ENCODE measurements around the gene GALM. TPM values are rescaled to one million over a fixed set of nuclear protein-coding genes. Genes with fewer than 3 reads are reported as not detected.

Gene GALM
- total and polyA plus RNA-seq, 2 of the 8 experiments (the other 6 are each of a cell fraction or from before 2014, with no cell fraction given), result 9.9 to 13.1 TPM

- POLR2A ChIA-PET (ENCODE audit: partially characterized antibody), result interaction anchor here (8.9 kb wide), 1 partner anchor 26 kb away, joined by 124 read pairs; the partner anchor contains the start of gene SRSF7
- FAIRE-seq, result no peak
- CTCF ChIA-PET (ENCODE audit: partially characterized antibody), result interaction anchor here (0.7 to 1.4 kb wide), 3 partner anchors 11 to 264 kb away, joined by 4 to 6 read pairs (median 4); no protein-coding TSS in a partner anchor
- TF ChIP-seq RBBP5 (IDR thresholded peaks at IDR 0.05; ENCODE audit: borderline replicate concordance, low read depth, low read length) (no peak), KDM5A (IDR thresholded peaks at IDR 0.05; ENCODE audit: low read length) (no peak), NRF1 (IDR thresholded peaks at IDR 0.05; ENCODE audit: low read depth, low read length) (no peak), KDM4A (IDR thresholded peaks at IDR 0.05; ENCODE audit: low read depth, low read length, severe bottlenecking) (no peak), TAF7 (optimal IDR thresholded peaks at IDR 0.05; ENCODE audit: borderline replicate concordance, low read depth, low read length) (no peak), TBP (IDR thresholded peaks at IDR 0.05; ENCODE audit: low read depth, low read length) (no peak), NANOG (IDR thresholded peaks at IDR 0.05; ENCODE audit: insufficient read depth, low read depth, low read length, poor library complexity, severe bottlenecking) (no peak), KDM1A (IDR thresholded peaks at IDR 0.05; ENCODE audit: borderline replicate concordance, low read length) (no peak), BACH1 (IDR thresholded peaks at IDR 0.05; ENCODE audit: low read length) (no peak), CREB1 (IDR thresholded peaks at IDR 0.05) (no peak), HDAC2 (IDR thresholded peaks at IDR 0.05; ENCODE audit: borderline replicate concordance in 1 of 2, low read depth in 2 of 2, low read length in 2 of 2) (no peak), SIX5 (IDR thresholded peaks at IDR 0.05; ENCODE audit: low read depth, low read length) (no peak), USF2 (IDR thresholded peaks at IDR 0.05; ENCODE audit: low read length) (no peak)
Measured at GRCh38 chr2:38775921-38776225, 110.0 kb downstream of the GALM start.

More at GRCh38 chr2:38775921-38776225, 110.0 kb downstream of the GALM start:
- H4K8ac ChIP-seq (ENCODE audit: extremely low read depth, insufficient read depth, low read length), result no peak overlapping the region
- H3K14ac ChIP-seq (ENCODE audit: insufficient read length), result no peak overlapping the region
- 0 out of 2 replicates have a peak, but pooled peaks cover 5% of the 10 kb centered on the region for H3K79me1 ChIP-seq (ENCODE audit: low read depth, low read length)
- H2BK12ac ChIP-seq (ENCODE audit: low read depth, low read length), result no peak overlapping the region
- H3K79me2 ChIP-seq (ENCODE audit: control insufficient read depth in 1 of 2, insufficient read depth in 2 of 2, low read length in 2 of 2), result no peaks in the 10 kb centered on the region; a peak in 1 of 4 replicates
- no peak overlapping the region for H2BK15ac ChIP-seq (ENCODE audit: low read length)
- no peak overlapping the region for H3K56ac ChIP-seq (replicated peaks; ENCODE audit: insufficient read length, low read depth, low read length)
- H3K36me3 ChIP-seq (ENCODE audit: control insufficient read depth in 2 of 4, insufficient read depth in 4 of 4, low read length in 3 of 4), result no peaks in the 10 kb centered on the region
- H3K4me3 ChIP-seq (ENCODE audit: extremely low read depth in 1 of 4, insufficient read depth in 2 of 4, low read depth in 3 of 4, low read length in 4 of 4), result no peak overlapping the region
- H2BK120ac ChIP-seq (replicated peaks; ENCODE audit: low read depth, low read length), result no peak overlapping the region
- H2BK5ac ChIP-seq (ENCODE audit: low read depth, low read length), result no peak overlapping the region
- H3K4me1 ChIP-seq (replicated peaks in 1 of 4; ENCODE audit: control insufficient read depth in 3 of 4, insufficient read depth in 4 of 4, low read length in 3 of 4), result no peaks in the 10 kb centered on the region
- H2AK5ac ChIP-seq (ENCODE audit: low read depth, low read length), result no peak overlapping the region
- no peaks in the 10 kb centered on the region for H4K20me1 ChIP-seq (replicated peaks in 1 of 2; ENCODE audit: control insufficient read depth in 1 of 2, insufficient read depth in 2 of 2, low read length in 2 of 2)
- no peak overlapping the region for H3K23ac ChIP-seq (ENCODE audit: insufficient read length)
- H3K9ac ChIP-seq (replicated peaks in 1 of 4; ENCODE audit: extremely low read depth in 1 of 4, low read depth in 3 of 4, low read length in 3 of 4), result no peak overlapping the region
- H3K27me3 ChIP-seq (replicated peaks in 1 of 4; ENCODE audit: control insufficient read depth in 3 of 4, extremely low read depth in 1 of 4, insufficient read depth in 3 of 4, low read length in 3 of 4), result no peaks in the 10 kb centered on the region; a peak in 2 of 7 replicates
- H4K91ac ChIP-seq (replicated peaks; ENCODE audit: insufficient read length, low read length), result no peak overlapping the region
- no peaks in the 10 kb centered on the region for H3K23me2 ChIP-seq (ENCODE audit: low read depth, low read length)
- no peak overlapping the region for H3K4ac ChIP-seq (replicated peaks; ENCODE audit: insufficient read length, low read depth, low read length)
- DNase-seq (ENCODE audit: low read depth in 1 of 2, low spot score in 2 of 2), result no peak
- no peaks in the 10 kb centered on the region for H3K9me3 ChIP-seq (ENCODE audit: insufficient read depth in 2 of 2, low read depth in 1 of 2, low read length in 1 of 2)
- 87% methylated on average over 7 of the region's 7 CpGs; no CpG with 5 or more reads in 1 of the 2 experiments for WGBS, 2 experiments (ENCODE audit: extremely low coverage in 1 of 2, insufficient coverage in 1 of 2, insufficient read length in 1 of 2, insufficient replicate concordance in 2 of 2, low coverage in 1 of 2, low lambda C conversion rate in 2 of 2, missing lambda C conversion rate in 1 of 2)
- H2BK20ac ChIP-seq (ENCODE audit: low read length), result no peak overlapping the region
- H4K5ac ChIP-seq (ENCODE audit: insufficient read length, low read depth, low read length), result no peak overlapping the region
- H3K4me2 ChIP-seq (ENCODE audit: insufficient read depth in 1 of 2, low read depth in 2 of 2, low read length in 2 of 2), result no peak overlapping the region
- H3K27ac ChIP-seq (ENCODE audit: low read depth, low read length), result no peak overlapping the region
- H2AFZ ChIP-seq (ENCODE audit: low read length), result no peak overlapping the region
- H3K18ac ChIP-seq (ENCODE audit: extremely low read depth, low read length), result no peak overlapping the region
